ENCODE measurements around the gene CRYBG1.
"Not testable (repeated sequence)": the region's sequence is repeated elsewhere in the genome, so short reads cannot be mapped to it uniquely, and the experiment has no call there.

The CRYBG1 gene

DNA sequence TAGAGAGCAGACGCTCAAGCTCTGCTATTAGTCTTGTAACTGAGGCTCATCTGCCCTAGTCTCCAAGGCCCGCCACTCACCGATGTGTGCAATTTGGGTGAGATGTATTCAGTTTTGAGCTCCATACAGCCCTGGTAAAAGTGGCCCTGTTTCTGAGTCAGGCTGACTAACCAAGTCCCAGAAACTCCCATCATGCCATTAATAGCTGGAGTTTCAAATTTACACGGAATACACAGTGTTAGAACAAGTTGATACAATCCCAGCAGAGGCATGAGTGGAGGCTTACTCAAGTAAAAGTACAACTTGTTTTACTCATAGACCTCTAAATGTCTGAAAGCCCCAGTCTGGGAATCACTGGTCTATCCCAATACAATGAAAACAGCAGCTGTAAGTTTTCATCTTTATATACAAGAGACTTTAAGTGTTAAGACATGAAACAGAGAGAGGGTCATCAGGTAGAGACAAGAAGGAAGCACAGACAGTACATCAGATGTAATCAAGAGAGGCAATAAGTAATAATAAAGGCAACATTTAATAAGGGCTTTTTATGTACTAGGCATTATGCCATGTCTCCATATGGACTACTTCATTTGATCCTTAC, 226.4 kb downstream of the CRYBG1 start:
- TF ChIP-seq, protein P1, sequence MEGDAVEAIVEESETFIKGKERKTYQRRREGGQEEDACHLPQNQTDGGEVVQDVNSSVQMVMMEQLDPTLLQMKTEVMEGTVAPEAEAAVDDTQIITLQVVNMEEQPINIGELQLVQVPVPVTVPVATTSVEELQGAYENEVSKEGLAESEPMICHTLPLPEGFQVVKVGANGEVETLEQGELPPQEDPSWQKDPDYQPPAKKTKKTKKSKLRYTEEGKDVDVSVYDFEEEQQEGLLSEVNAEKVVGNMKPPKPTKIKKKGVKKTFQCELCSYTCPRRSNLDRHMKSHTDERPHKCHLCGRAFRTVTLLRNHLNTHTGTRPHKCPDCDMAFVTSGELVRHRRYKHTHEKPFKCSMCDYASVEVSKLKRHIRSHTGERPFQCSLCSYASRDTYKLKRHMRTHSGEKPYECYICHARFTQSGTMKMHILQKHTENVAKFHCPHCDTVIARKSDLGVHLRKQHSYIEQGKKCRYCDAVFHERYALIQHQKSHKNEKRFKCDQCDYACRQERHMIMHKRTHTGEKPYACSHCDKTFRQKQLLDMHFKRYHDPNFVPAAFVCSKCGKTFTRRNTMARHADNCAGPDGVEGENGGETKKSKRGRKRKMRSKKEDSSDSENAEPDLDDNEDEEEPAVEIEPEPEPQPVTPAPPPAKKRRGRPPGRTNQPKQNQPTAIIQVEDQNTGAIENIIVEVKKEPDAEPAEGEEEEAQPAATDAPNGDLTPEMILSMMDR (IDR thresholded peaks at IDR 0.05; ENCODE audit: extremely low read depth, insufficient read depth, missing control alignments), result no peak
- in situ Hi-C loops (cut with MboI; ENCODE audit: low pct_unique_long_range_greater_than_20kb, low sequenced_read_pairs, unreplicated experiment), result no loop called here

DNA sequence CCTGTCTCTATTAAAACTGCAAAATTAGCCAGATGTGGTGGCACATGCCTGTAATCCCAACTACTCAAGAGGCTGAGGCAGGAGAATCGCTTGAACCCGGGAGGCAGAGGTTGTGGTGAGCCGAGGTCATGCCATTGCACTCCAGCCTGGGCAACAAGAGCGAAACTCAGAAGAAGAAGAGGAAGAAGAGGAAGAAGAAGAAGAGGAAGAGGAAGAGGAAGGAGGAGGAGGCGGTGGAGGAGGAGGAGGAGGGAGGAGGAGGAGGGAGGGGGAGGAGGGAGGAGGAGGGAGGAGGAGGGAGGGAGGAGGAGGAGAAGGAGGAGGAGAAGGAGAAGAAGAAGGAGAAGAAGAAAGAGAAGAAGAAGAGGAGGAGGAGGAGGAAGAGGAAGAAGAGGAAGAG, 228.4 kb downstream of the CRYBG1 start:
- in situ Hi-C loops (cut with MboI; ENCODE audit: low pct_unique_long_range_greater_than_20kb, low sequenced_read_pairs, unreplicated experiment); DNase-seq (ENCODE audit: low spot score): not testable (repeated sequence)

More for the DNA sequence above, 226.4 kb downstream of the CRYBG1 start:
- DNase-seq (ENCODE audit: low spot score), result no peak

DNA sequence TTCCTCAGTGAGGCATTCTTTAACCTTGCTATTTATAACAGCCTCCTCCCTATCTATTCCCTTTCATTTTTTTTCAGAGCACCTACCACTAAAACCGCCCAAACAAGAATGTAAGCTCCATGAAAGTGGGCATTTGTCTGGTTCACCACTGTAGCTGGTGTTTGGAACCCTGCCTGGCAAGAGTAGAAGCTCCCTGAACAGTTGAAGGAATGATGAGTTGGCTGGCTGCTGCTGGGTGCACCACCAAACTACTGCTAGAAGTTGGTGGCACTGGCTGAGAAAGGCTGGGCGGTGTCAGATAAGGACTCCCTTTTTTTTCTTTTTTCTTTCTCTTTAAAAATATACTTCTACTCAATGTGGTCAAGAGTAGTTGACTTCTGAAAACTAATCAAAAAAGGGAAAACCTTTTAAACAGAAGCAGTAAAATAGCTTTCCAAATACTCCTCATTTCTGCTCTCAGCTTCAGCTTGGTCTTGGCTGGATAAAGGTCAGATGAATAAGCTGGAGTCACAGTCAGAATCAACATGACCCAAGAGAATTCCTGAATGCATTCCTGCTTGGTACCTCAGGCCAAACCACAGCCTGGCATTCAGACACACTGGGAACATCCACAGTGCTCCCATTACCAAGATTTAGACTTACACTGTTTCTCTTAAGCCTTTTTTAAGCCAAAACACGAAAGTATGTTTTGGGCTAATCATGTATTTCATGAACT, 230.8 kb downstream of the CRYBG1 start:
- no peak for DNase-seq (ENCODE audit: low spot score)
- in situ Hi-C loops (cut with MboI; ENCODE audit: low pct_unique_long_range_greater_than_20kb, low sequenced_read_pairs, unreplicated experiment), result no loop called here
- TF ChIP-seq, protein P1 (IDR thresholded peaks at IDR 0.05; ENCODE audit: extremely low read depth, insufficient read depth, missing control alignments), result no peak

DNA sequence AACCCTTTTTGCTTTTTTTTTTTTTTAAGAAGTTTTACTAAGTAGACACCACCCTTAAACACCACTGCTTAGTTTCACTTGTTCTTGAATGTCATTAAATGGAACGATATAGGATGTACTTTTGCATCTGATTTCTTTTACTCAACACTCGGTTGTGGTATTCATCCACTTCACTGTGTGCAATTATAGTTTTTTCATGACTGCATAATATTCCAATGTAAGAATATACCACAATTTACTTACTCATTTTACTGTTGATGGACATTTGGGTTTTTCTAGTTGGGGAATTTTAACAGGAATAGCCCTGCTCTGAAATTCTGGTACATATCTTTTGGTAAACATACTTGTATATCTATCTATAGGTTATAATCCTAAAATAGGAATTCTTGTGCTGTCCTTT, 238.9 kb downstream of the CRYBG1 start:
- TF ChIP-seq, protein P1 (IDR thresholded peaks at IDR 0.05; ENCODE audit: extremely low read depth, insufficient read depth, missing control alignments), result no peak
- DNase-seq (ENCODE audit: low spot score), result no peak
- in situ Hi-C loops (cut with MboI; ENCODE audit: low pct_unique_long_range_greater_than_20kb, low sequenced_read_pairs, unreplicated experiment), result no loop called here

DNA sequence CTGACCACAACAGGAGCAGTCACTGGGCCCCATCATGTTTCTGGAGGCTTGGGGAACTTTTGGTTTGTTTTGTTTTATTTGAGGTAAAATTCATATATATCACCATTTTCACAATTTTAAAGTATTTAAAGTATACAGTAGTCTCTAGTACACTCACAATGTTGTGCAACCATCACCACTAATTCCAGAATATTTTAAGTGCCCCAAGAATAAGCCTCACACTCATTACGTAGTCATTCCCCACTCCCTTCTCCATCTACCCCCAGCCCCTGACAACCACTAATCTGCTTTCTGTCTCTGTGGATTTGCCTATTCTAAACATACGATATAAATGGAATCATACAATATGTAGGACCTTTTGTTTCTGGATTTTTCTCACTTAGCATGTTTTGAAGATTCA, 239.8 kb downstream of the CRYBG1 start:
- no peak for DNase-seq (ENCODE audit: low spot score)

DNA sequence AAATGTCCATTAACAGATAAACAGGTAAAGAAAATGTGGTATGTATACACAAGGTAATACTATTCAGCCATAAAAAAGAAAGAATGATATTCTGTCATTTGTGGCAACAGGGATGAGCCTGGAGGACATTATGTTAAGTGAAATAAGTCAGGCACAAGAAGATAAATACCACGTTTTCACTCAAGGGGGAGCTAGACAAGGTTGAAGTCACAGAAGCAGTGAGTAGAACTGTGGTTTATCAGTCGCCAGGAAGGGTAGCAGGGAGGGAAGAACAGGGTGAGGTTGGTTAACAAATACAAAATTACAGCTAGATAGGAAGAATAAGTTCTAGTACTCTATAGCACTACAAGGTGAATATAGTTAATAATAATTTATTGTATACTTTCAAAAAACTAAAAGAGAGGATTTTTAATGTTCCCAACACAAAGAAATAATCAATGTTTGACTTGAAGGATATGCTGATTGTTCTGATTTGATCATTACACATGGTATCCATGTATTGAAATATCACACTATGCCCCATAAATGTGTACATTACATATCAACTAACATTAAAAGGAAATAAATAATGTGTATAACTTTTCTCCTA, 247.7 kb downstream of the CRYBG1 start:
- TF ChIP-seq, protein P1 (IDR thresholded peaks at IDR 0.05; ENCODE audit: extremely low read depth, insufficient read depth, missing control alignments), result peak; percentile 65
- DNase-seq (ENCODE audit: low spot score), result peak; percentile 45
- in situ Hi-C loops (cut with MboI; ENCODE audit: low pct_unique_long_range_greater_than_20kb, low sequenced_read_pairs, unreplicated experiment), result loop anchor here (10.0 kb wide), 1 partner anchor 377 kb away; no protein-coding TSS in a partner anchor

More for the DNA sequence above, 239.8 kb downstream of the CRYBG1 start:
- in situ Hi-C loops (cut with MboI; ENCODE audit: low pct_unique_long_range_greater_than_20kb, low sequenced_read_pairs, unreplicated experiment), result loop anchor here (10.0 kb wide), 1 partner anchor 384 kb away; no protein-coding TSS in a partner anchor
- TF ChIP-seq, protein P1 (IDR thresholded peaks at IDR 0.05; ENCODE audit: extremely low read depth, insufficient read depth, missing control alignments), result no peak

DNA sequence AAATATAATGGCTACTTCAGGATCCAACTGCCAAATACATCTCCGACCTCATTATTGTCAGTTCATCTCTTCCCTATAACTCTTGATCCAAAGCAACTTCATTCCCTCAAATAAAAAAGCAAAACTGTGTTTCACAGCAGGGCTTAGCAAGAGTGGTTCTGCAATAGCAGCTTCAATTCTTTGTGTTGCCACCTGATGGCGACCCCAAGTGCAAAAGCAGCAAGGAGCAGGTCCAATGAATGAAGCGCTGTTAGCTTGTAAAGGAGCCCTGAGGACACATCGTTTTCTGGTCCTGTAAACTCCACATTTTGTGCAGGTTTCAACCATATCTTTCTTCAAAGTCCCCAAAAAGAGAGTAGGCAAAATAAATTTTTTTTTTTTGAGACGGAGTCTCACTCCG, 249.2 kb downstream of the CRYBG1 start:
- TF ChIP-seq, protein P1 (IDR thresholded peaks at IDR 0.05; ENCODE audit: extremely low read depth, insufficient read depth, missing control alignments), result peak; percentile 73
- DNase-seq (ENCODE audit: low spot score), result no peak
- in situ Hi-C loops (cut with MboI; ENCODE audit: low pct_unique_long_range_greater_than_20kb, low sequenced_read_pairs, unreplicated experiment), result loop anchor here (10.0 kb wide), 1 partner anchor 375 kb away; no protein-coding TSS in a partner anchor

Measured in GM13977 (cell line).